Progenitor cell of endocrine pancreas (in vitro differentiated cells): Measurements from ENCODE around the gene TRAF3IP3. TPM values are rescaled to one million over a fixed set of nuclear protein-coding genes. Genes with fewer than 3 reads are reported as not detected.

ENCODE experiments used
- DNase-seq: peaks from one replicate; pipeline ENCODE4 v3.0.0; 2021; ENCODE audit warnings: low spot score; ENCODE audit not compliant: unreplicated experiment
- H3K27ac Mint-ChIP-seq: 2 replicates; pipeline ENCODE4 v1.8.0; 2021; ENCODE audit warnings: mild to moderate bottlenecking, moderate library complexity, mixed read lengths
- H3K27me3 Mint-ChIP-seq: 2 replicates; pipeline ENCODE4 v1.8.0; 2021; ENCODE audit warnings: mixed read lengths
- H3K36me3 Mint-ChIP-seq: 2 replicates; pipeline ENCODE4 v1.8.0; 2022; ENCODE audit warnings: mixed read lengths; ENCODE audit not compliant: insufficient read depth
- H3K4me1 Mint-ChIP-seq: 2 replicates; pipeline ENCODE4 v1.8.0; 2021; ENCODE audit warnings: low read depth, mixed read lengths
- H3K4me3 Mint-ChIP-seq: 2 replicates; pipeline ENCODE4 v1.8.0; 2021; ENCODE audit warnings: low read depth, mild to moderate bottlenecking, moderate library complexity, mixed read lengths
- H3K9me3 Mint-ChIP-seq: 2 replicates; pipeline ENCODE4 v1.8.0; 2021; ENCODE audit warnings: low read depth, mixed read lengths
- total RNA-seq: library from RNA; stranded (reverse); gene quantifications from 2 replicates; pipeline ENCODE4 v1.2.1, GENCODE V29; 2021
- TF ChIP-seq, protein P1 (sequence below): fragments of 200-600 bp; sonication (generic); IDR thresholded peaks from one replicate; pipeline ENCODE4 v1.5.0; 2021; ENCODE audit warnings: antibody characterized with exemption, mild to moderate bottlenecking; ENCODE audit not compliant: unreplicated experiment

Gene TRAF3IP3
- total RNA-seq, 1 donor from 2014 or later, result not detected

GRCh38 chr1:209742409-209743144, 13.3 kb upstream of the TRAF3IP3 start:
- Mint-ChIP-seq H3K36me3 (no peaks in the 10 kb centered on the region), H3K27me3 (peaks cover 3% of the 10 kb centered on the region), H3K27ac (no peak overlapping the region), H3K4me1 (no peaks in the 10 kb centered on the region), H3K4me3 (no peak overlapping the region), H3K9me3 (no peaks in the 10 kb centered on the region)
- TF ChIP-seq, protein P1, sequence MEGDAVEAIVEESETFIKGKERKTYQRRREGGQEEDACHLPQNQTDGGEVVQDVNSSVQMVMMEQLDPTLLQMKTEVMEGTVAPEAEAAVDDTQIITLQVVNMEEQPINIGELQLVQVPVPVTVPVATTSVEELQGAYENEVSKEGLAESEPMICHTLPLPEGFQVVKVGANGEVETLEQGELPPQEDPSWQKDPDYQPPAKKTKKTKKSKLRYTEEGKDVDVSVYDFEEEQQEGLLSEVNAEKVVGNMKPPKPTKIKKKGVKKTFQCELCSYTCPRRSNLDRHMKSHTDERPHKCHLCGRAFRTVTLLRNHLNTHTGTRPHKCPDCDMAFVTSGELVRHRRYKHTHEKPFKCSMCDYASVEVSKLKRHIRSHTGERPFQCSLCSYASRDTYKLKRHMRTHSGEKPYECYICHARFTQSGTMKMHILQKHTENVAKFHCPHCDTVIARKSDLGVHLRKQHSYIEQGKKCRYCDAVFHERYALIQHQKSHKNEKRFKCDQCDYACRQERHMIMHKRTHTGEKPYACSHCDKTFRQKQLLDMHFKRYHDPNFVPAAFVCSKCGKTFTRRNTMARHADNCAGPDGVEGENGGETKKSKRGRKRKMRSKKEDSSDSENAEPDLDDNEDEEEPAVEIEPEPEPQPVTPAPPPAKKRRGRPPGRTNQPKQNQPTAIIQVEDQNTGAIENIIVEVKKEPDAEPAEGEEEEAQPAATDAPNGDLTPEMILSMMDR, result no peak
- no peak for DNase-seq

DNA sequence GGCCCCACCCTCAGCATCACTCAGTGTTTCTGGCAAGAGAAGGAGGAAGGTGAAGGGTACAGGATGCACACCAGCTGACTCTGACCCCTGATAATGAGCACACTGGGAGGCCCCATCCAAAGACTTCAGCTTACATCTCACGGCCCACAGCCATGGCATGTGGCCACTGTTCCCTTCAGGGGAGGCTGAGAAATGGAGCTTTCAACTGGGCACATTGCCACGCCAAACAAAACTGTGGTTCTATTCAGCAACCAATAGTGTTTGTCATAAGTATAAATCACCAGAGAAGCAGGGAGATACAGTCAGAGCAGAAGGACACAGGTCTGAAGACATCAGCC, 12.7 kb upstream of the TRAF3IP3 start:
- no peak for DNase-seq
- Mint-ChIP-seq H3K27me3 (peaks cover 5% of the 10 kb centered on the region), H3K27ac (no peak overlapping the region)

GRCh38 chr1:209746451-209747165, 9.2 kb upstream of the TRAF3IP3 start:
- H3K9me3 Mint-ChIP-seq, result no peaks in the 10 kb centered on the region
- no peak overlapping the region for H3K27ac Mint-ChIP-seq
- no peak overlapping the region for H3K4me3 Mint-ChIP-seq
- no peak for DNase-seq
- TF ChIP-seq, protein P1, result no peak
- no peaks in the 10 kb centered on the region for H3K36me3 Mint-ChIP-seq
- H3K27me3 Mint-ChIP-seq, result peaks cover 13% of the 10 kb centered on the region
- peaks cover 4% of the 10 kb centered on the region for H3K4me1 Mint-ChIP-seq

More for the DNA sequence above, 12.7 kb upstream of the TRAF3IP3 start:
- Mint-ChIP-seq H3K4me1 (peaks cover 4% of the 10 kb centered on the region), H3K9me3 (no peaks in the 10 kb centered on the region), H3K36me3 (no peaks in the 10 kb centered on the region), H3K4me3 (no peak overlapping the region)
- TF ChIP-seq, protein P1, result no peak

GRCh38 chr1:209747580-209748262, 8.1 kb upstream of the TRAF3IP3 start:
- no peaks in the 10 kb centered on the region for H3K9me3 Mint-ChIP-seq
- peak; percentile 85 for DNase-seq
- no peaks in the 10 kb centered on the region for H3K36me3 Mint-ChIP-seq
- peaks cover 4% of the 10 kb centered on the region for H3K4me1 Mint-ChIP-seq
- H3K4me3 Mint-ChIP-seq, result peak overlapping the region; percentile 46
- H3K27me3 Mint-ChIP-seq, result peaks cover 21% of the 10 kb centered on the region
- H3K27ac Mint-ChIP-seq, result no peak overlapping the region
- TF ChIP-seq, protein P1, result peak; percentile 84

DNA sequence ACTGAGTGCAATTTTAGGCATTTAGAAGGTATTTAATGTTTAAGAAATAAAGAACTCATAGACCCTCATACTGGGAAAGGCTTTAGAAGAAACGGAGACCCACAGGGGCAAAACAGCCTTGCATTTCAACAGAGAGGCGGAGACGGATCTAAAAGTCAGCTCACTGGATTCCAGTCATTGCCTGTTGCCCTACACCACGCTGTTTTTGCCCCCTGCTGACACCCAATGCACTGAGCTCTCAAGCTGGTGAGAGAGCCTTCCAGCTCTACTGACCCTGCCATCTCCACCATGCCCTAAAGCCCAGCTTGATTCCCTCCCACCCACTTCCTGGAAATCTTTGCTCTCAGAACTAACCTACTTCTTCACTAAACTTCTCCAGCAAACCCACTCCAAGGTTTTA, 7.2 kb upstream of the TRAF3IP3 start:
- TF ChIP-seq, protein P1, result no peak

More for the DNA sequence above, 7.2 kb upstream of the TRAF3IP3 start:
- Mint-ChIP-seq H3K27me3 (peaks cover 19% of the 10 kb centered on the region), H3K9me3 (no peaks in the 10 kb centered on the region), H3K27ac (no peak overlapping the region), H3K4me3 (no peak overlapping the region), H3K36me3 (no peaks in the 10 kb centered on the region), H3K4me1 (peaks cover 4% of the 10 kb centered on the region)
- no peak for DNase-seq
